Measurements from ENCODE around the gene KLHDC9.

KLHDC9 gene

DNA sequence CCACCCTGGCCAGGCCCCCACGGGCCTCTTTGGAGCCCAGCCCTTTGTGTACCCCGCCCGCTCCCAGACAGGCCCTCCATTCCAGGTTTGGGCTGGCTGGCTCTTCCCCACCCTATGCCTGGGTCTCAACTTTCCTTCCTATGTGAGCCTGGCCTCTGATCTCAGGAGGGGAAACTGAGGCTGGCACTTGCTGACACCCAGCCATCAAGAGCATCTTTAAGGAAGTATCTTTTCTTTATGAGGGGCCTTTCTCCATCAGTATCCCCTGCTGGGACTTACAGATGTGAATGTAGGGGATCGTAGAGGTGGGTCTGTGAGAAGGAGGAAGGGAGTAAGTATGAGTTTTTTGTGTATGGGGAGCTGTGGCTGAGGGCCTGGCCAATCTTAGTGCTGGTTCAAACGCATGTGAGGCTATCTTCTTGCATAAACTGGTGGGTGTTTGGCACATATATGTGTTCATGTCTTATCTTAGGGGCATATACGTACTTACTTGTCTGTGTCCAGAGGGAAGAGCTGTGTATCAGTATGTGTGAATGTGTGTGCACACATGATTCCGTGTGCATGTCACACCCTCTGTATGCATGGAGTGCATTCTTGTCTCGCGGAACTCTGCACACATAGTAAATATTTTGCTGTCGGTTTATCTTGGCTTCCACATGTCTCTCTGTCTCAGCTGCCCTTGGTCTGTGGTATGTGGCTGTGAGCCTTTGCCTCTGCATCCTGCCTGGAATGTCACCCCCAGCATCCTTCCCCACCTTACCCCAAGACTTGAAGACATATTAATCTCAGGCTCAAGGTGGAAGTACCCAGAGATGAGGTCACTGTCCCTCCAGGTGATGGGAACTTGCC lies 14.2 kb upstream of the KLHDC9 start:
- H3K27ac ChIP-seq = no peak overlapping the region
- H3K4me3 ChIP-seq (ENCODE audit: low read depth in 1 of 2, low read length in 1 of 2) = no peak overlapping the region

DNA sequence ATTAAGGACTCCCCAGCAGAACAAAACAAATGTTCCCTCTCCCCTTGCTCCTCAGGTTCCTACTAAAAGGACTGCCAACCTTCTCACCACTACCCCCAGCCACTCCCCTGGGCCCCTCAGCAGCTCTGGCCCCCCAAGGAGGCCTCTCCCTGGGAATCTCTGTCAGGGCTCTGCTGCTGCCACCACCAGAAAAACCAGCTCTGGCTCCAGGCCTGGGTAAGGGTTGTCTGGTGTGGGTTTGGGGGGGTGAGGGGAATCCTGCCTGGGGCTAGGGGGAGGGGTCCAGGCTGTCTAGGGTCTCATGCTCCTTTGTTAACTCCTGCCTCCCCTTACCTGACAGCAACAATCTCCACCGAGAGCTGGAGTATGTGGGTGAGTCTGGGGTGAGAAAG lies 13.6 kb upstream of the KLHDC9 start:
- no peaks in the 10 kb centered on the region for H3K36me3 ChIP-seq
- H3K4me3 ChIP-seq (ENCODE audit: low read depth in 1 of 2, low read length in 1 of 2) = no peak overlapping the region
- no peaks in the 10 kb centered on the region for H3K9me3 ChIP-seq
- no peak overlapping the region for H3K27ac ChIP-seq
- no peaks in the 10 kb centered on the region for H3K27me3 ChIP-seq
- TF ChIP-seq CTCF (IDR thresholded peaks at IDR 0.05) = no peak
- peaks cover 0 to 3% of the 10 kb centered on the region in 2 experiments for H3K4me1 ChIP-seq (ENCODE audit: control insufficient read depth in 1 of 2, insufficient read depth in 1 of 2, low read depth in 1 of 2, low read length in 1 of 2)

More for the DNA sequence above, 14.2 kb upstream of the KLHDC9 start:
- no peak for TF ChIP-seq CTCF (IDR thresholded peaks at IDR 0.05)
- Histone ChIP-seq H3K36me3 (no peaks in the 10 kb centered on the region), H3K27me3 (no peaks in the 10 kb centered on the region), H3K9me3 (no peaks in the 10 kb centered on the region), H3K4me1 (ENCODE audit: control insufficient read depth in 1 of 2, insufficient read depth in 1 of 2, low read depth in 1 of 2, low read length in 1 of 2) (peaks cover 0 to 3% of the 10 kb centered on the region in 2 experiments)

DNA sequence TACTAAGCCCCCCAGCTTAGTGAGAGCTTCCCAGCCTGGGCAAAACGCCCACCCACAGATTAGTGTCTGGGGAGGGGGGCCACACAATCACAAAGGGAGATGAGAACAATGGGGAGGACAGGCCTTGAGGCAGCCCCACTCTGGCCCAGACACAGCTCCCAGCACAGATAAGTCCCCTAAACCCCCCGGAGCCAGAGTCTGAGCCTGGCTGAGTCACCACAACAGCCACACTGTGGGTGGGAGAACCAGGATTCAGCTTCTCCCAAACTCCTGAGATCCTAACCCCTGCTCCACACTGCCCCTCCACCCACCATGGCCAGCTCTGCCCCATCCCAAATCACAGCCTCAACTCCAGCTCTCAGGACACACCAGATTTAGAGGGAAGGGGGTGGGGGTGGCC lies 13.0 kb upstream of the KLHDC9 start:
- Histone ChIP-seq H3K4me1 (ENCODE audit: control insufficient read depth in 1 of 2, insufficient read depth in 1 of 2, low read depth in 1 of 2, low read length in 1 of 2) (peaks cover 0 to 3% of the 10 kb centered on the region in 2 experiments), H3K9me3 (no peaks in the 10 kb centered on the region), H3K27ac (no peak overlapping the region), H3K36me3 (no peaks in the 10 kb centered on the region), H3K27me3 (no peaks in the 10 kb centered on the region), H3K4me3 (ENCODE audit: low read depth in 1 of 2, low read length in 1 of 2) (no peak overlapping the region)
- TF ChIP-seq CTCF (IDR thresholded peaks at IDR 0.05) = no peak

DNA sequence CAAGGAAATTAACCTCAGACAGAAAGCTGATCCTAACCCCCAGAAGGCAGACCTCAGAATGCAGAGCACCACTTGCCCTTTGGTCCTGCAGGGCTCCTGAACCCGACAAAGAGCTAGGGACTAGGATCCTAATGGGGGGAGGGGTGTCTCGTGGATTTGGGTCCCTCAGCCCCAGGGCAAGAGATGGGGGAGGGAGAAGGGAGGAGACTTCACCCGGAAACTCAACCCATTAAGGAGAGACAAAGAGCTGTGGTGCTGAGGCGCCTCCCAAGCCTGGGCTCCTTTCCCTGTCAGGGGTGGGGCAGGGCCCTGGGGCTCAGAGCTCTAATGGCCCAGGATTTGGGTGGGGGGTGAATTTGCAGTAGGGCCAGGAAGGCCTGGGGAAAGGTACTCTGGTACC lies 11.7 kb upstream of the KLHDC9 start:
- Histone ChIP-seq H3K4me3 (ENCODE audit: low read depth in 1 of 2, low read length in 1 of 2) (no peak overlapping the region), H3K36me3 (no peaks in the 10 kb centered on the region), H3K4me1 (ENCODE audit: control insufficient read depth in 1 of 2, insufficient read depth in 1 of 2, low read depth in 1 of 2, low read length in 1 of 2) (peaks cover 0 to 3% of the 10 kb centered on the region in 2 experiments), H3K9me3 (no peaks in the 10 kb centered on the region), H3K27ac (no peak overlapping the region), H3K27me3 (no peaks in the 10 kb centered on the region)
- TF ChIP-seq CTCF (IDR thresholded peaks at IDR 0.05) = no peak

DNA sequence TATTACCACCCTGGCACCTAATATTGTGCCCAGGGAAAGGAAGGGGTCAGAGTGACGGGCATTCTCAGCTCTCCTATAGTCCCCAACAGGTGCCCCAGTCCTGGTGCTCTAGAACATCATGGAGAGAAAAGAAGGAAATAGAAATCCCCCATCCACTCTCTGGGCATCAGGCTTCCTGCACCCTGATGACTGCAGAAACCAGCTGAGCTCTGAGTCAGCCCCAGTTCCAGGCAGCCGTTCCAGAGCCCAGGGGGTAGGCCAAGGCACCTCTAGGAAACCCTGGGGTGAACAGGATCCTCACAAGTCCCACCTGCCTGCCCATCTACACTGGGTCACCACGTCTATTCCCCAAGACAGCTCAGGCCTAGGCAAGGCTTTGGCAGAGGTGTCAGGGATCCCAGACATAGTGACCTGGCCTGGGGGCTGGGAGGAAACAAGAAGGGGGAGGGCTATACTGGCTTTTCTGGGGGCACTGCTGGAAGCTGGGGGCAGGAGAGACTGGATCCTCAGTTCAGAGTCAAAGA lies 9.5 kb upstream of the KLHDC9 start:
- no peak for TF ChIP-seq CTCF (IDR thresholded peaks at IDR 0.05)

More for the DNA sequence above, 9.5 kb upstream of the KLHDC9 start:
- no peak overlapping the region for H3K4me3 ChIP-seq (ENCODE audit: low read depth in 1 of 2, low read length in 1 of 2)
- no peaks in the 10 kb centered on the region for H3K9me3 ChIP-seq
- H3K36me3 ChIP-seq = no peaks in the 10 kb centered on the region
- peaks cover 0 to under 1% of the 10 kb centered on the region in 2 experiments for H3K4me1 ChIP-seq (ENCODE audit: control insufficient read depth in 1 of 2, insufficient read depth in 1 of 2, low read depth in 1 of 2, low read length in 1 of 2)
- H3K27ac ChIP-seq = no peak overlapping the region
- H3K27me3 ChIP-seq = no peaks in the 10 kb centered on the region

Data from neutrophil (primary cell).